ENCODE results near the gene PPP1R14D. TPM values are rescaled to one million over a fixed set of nuclear protein-coding genes. Genes with fewer than 3 reads are reported as not detected.
"Not testable (repeated sequence)": the region's sequence is repeated elsewhere in the genome, so short reads cannot be mapped to it uniquely, and the experiment has no call there.

PPP1R14D gene, protein sequence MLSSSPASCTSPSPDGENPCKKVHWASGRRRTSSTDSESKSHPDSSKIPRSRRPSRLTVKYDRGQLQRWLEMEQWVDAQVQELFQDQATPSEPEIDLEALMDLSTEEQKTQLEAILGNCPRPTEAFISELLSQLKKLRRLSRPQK
- not detected in 2 replicates for total RNA-seq (2014; rRNA removed; shearing (Covaris generic))

DNA sequence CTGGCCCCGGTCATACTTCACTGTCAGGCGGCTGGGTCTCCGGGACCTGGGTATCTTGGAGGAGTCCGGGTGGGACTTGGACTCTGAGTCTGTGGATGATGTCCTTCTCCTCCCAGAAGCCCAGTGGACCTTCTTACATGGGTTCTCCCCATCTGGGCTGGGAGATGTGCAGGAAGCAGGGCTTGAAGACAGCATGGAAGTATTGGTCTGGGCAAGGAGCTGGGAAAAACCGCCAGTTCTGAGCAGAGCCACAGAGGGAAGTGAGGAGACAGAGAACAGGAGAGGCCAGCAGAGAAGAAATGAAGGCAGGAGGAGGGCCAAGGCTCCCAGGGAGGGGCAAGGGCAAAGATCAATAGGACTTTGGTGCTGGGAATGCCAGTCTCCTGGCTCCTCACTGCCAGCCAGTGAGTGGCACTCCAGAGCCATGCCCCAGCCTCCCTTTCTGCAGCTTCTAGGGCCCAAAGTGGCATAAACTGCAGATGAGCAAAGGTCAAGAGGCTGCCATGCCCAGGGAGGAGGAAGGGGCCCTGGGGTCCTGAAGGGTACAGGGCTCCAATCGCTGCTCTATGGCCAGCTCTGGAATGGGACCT, at the start of gene PPP1R14D:
Gene PPP1R14D, minus strand, starts transcription at position 262 of the 590 bp plus-strand sequence. Its CDS starts 67 bp downstream, at position 195.
- no peak for DNase-seq (ENCODE audit: low spot score)
- in situ Hi-C loops (cut with HindIII; ENCODE audit: low sequenced_read_pairs), result no loop called here

DNA sequence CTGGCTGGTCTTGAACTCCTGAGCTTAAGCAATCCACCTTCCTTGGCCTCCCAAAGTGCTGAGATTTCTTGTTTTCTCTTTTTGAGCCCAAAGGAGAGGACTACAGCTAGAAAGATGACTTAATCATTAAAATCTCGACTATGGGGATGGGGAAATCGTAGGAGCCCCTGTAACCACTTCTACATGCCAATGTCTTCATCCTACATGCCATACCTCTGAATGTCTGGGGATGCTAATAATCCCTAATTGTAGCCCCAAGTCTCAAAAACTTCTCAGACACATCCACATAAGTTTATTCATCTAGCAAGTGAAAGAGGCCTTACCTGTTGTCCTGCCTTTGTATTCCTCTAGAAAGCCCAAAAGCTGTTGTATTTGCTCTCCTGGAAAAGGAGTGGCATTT, 49.2 kb upstream of the PPP1R14D start:
- no peak for DNase-seq (ENCODE audit: low spot score)
- in situ Hi-C loops (cut with HindIII; ENCODE audit: low sequenced_read_pairs), result no loop called here

DNA sequence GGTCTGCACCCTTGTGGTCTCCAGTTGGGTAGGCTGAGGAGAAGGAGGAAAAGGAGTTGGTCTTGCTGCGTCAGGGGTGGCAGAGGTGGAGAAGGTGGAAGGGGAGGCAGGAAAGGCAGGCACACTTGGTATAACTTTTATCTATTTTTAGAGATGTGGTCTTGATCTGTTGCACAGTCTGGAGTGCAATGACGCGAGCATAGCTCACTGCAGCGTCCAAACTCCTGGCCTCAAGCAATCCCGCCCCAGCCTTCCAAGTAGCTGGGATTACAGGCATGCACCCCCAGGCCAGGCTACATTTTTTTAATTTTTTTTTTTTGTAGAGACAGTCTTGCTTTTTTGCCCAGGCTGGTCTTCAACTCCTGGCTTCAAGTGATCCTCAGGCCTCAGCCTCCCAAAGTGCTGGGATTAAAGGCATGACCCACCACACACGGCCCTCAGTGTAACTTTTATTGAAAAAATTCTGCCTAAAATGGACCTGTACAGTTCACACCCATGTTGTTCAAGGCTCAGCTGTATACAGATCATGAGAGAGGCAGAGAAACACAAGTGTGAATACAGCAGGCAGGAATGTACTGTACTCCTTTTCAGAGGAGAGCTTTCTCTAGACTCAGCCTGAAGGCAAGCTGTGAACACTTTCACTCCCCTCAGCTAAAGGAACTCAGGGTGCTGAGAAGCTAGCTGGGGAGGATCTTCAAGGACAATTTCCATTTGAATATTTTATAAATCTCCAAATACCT, 47.7 kb upstream of the PPP1R14D start:
- DNase-seq (ENCODE audit: low spot score), result no peak
- in situ Hi-C loops (cut with HindIII; ENCODE audit: low sequenced_read_pairs), result no loop called here

DNA sequence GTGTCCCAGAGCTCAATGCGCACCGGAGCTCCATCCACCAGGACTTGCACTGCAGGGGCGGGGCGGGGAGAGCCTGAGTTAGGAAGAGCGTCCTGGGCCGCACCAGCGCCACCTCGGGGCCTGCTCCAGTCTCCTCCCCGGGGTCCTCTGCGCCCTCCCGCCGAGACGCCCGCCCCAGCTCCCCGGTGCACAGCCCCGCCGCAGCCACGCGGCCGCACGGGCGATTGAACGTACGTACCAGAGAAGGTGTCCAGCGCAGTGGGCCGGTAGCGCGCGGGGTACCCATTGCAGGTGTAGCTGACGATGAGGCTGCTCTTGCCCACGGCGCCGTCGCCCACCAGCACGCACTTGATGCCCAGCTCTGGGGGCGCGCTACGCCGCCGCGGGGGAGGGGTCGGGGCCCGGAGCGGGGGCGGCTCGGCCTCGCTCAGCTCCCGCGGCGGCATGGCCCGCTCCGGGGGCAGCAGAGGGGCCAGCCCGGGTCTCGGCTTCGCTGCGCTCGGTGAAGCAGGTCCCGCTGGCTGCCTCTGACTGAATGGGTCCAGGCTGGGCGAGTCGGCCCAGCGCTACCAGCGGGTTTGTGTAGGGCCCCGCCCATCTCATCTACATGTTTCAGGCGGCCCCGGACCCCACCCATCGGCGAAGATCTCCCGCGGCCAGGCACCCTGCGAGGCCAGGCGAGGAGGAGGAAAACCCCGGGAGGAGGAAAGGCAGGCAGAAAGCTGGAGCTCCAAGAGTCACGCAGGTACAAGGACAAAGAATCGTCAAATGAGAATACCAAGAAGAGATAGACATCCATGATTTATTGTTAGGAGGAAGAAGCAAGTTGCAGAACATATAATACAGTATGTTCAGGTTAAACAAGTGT, 45.4 kb upstream of the PPP1R14D start, which contains the start of gene RHOV:
Gene RHOV, minus strand, starts transcription at position 541 of the 868 bp plus-strand sequence. Its CDS starts 95 bp downstream, at position 446.
- peak; percentile 77 for DNase-seq (ENCODE audit: low spot score)
- in situ Hi-C loops (cut with HindIII; ENCODE audit: low sequenced_read_pairs), result no loop called here

DNA sequence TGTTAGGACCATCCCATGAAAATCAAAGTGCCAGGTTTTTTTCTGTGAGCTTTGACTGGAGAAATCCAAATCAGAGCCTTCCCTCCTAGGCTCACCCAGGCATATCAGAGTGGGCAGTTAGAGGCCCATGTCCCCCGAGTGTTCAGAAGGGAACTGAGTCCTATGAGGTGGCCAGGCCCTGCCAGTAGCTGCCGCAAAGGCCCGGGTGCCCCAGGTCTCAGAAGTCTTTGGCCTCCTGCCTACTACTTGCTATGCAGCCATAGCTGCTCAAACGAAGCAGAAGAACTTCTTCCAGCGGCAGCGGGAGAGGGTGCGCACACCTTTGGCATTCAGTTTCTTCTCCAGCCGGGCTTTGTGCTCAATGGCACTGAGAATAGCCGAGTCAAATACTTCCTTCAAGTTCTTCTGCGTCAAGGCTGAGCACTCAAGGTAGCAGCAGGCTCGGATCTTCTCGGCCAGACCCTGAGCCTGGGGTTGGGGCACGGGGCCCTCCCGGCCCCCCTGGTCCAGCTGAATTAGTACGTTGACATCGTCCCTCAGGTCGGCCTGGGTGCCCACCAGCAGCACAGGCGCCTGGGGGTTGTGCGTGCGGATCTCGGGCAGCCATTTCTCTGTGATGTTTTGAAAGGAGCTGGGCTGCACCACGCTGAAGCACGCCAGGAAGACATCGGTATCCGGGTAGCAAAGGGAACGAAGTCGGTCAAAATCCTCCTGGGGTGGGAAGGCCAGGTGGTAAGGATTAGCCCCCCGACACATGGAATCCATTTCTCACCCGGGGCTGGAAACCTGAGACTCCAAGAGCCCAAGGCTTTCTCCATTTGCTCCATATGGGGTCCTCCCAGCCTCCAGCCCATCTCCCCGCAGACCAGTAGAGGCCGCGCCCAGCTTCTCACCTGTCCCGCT, 44.5 kb upstream of the PPP1R14D start:
- DNase-seq (ENCODE audit: low spot score), result no peak
- in situ Hi-C loops (cut with HindIII; ENCODE audit: low sequenced_read_pairs), result no loop called here

DNA sequence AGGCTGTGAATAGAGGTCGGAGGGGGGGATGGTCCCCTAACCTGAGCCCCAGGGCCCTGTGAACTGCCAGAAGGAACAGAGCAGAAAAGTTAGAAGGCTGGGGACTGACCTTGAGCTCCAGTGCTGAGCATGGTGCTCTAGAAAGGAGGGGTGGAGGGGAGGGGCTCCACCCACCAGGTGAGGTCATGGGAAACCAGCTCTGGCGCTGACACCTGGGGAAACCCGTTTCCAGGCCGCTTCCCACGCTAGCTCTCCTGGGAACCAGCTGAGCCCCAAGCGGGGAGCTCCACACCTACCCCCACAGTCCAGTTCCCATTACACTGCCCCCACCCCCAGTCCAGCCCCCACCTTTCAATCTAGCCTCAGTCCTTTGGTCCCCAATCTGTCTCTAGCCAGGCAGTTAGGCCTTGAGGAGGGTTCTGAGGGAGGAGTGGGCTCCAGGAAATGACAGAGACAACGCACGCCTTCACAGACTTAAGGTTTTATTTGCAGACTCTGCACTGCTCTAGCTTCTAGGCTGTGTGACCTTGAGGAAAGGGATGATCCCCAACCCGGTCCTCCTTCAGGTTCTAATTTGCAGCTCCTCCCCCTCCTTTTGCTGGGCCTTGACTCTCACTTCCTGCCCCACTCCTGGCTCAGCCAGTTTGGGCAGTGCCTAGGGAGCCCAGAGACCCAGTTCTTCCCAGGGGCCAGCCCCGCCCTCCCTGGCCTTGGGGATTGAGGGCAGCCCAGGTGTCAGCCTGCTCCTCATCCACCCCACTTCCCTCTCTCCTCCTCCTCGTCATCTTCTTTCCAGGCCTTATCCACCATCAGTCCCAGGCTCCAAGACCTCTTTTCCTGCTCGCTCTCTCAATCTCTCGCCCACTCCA, 43.5 kb upstream of the PPP1R14D start:
- DNase-seq (ENCODE audit: low spot score), result no peak
- in situ Hi-C loops (cut with HindIII; ENCODE audit: low sequenced_read_pairs), result no loop called here

DNA sequence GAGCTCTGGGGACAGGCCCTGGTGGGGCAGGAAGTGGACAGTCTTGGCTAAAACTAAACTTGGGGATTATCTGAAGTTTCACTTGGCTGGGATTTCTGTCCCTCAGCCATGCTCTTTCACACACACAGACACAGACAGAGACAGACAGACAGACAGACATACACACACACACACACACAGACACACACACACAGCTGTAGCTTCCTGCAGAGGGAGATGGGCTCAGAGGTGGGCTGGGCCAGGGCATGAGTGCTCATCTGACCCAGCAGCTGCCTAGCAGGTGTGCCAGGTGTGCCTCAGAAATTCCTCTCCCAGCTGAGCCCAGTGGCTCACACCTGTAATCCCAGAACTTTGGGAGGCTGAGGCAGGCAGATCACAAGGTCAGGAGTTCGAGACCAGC, 42.2 kb upstream of the PPP1R14D start:
- in situ Hi-C loops (cut with HindIII; ENCODE audit: low sequenced_read_pairs), result no loop called here

DNA sequence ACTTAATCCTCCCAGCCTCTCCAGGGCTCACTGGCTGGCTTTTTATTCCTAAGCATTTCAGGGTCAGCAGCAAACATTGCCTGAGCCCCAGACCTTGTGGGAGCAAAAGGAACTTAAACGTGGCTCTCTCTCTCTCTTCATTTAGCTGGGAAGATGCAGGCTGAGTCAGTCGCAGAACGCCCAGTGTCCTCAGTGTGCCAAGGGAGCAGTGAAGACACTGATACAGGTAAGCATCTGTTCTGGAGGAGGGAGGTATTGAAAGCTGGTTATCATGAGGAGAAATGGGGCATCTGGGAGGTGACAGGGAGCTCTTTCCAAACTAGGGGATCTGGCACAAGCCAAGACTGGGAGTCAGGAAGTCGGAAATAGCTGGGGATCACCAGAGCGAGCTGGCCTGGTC, 41.2 kb upstream of the PPP1R14D start:
- in situ Hi-C loops (cut with HindIII; ENCODE audit: low sequenced_read_pairs), result no loop called here

More for the DNA sequence above, 42.2 kb upstream of the PPP1R14D start:
- no peak for DNase-seq (ENCODE audit: low spot score)

DNA sequence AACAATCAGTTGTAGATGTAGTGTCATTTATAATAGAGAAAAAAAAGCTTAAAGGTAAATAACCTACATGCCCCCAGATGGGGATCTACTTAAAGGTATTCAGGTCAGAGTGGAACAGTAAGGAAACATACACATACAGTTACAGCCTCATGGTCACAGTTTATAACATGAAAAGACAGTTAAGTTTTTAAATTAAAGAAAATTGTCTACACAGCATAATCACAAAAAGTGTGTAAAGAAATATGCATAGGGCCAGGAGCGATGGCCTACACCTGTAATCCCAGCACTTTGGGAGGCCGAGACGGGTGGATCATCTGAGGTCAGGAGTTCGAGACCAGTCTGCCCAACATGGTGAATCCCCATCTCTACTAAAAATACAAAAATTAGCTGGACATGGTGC, 38.7 kb upstream of the PPP1R14D start:
- no peak for DNase-seq (ENCODE audit: low spot score)
- in situ Hi-C loops (cut with HindIII; ENCODE audit: low sequenced_read_pairs), result no loop called here

More for the DNA sequence above, 41.2 kb upstream of the PPP1R14D start:
- no peak for DNase-seq (ENCODE audit: low spot score)

DNA sequence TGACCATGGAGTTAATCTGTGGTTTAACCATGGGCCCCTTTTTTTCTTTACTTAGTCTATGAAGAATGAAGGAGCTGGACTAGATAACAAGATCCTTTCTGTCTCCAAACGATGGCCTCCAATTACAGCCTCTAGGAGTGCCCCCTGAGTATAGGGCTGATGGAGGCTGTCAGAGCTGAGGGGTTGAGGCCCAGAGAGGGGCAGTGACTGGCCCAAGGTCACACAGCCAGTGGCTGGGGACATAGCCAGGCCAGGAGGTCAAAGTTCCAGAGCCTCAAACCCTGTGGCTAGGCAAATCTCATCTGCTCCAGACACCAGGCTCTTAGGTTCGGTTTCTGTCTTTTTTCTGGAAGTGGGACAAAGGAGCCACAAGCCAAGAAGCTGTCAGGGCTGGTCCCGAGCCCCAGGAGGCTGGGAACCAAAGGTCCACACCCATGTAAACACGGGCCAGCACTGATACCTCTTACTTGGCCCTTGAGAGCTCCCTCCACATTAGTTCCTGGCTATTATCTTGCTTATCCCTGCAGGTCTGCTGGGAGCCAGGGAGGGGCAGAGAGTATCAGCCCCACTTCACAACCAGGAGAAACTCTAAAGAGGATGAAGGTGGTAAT, 35.3 kb upstream of the PPP1R14D start:
- DNase-seq (ENCODE audit: low spot score), result no peak
- in situ Hi-C loops (cut with HindIII; ENCODE audit: low sequenced_read_pairs), result no loop called here

DNA sequence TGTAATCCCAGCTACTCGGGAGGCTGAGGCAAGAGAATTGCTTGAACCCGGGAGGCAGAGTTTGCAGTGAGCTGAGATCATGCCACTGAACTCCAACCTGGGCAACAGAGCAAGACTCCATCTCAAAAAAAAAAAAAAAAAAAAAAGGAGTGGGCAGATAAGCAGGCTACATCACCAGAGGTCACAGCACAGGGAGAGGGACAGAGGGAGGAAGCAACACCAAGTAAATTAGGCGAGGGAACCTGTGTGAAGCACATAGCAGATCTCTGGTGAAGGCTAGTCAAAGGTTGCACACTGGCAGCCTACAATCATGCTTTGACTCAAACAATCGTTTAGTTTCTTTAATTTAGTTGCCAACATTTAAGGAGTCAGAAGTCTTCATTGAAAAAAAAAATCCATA, 32.6 kb upstream of the PPP1R14D start:
- in situ Hi-C loops (cut with HindIII; ENCODE audit: low sequenced_read_pairs); DNase-seq (ENCODE audit: low spot score): not testable (repeated sequence)

DNA sequence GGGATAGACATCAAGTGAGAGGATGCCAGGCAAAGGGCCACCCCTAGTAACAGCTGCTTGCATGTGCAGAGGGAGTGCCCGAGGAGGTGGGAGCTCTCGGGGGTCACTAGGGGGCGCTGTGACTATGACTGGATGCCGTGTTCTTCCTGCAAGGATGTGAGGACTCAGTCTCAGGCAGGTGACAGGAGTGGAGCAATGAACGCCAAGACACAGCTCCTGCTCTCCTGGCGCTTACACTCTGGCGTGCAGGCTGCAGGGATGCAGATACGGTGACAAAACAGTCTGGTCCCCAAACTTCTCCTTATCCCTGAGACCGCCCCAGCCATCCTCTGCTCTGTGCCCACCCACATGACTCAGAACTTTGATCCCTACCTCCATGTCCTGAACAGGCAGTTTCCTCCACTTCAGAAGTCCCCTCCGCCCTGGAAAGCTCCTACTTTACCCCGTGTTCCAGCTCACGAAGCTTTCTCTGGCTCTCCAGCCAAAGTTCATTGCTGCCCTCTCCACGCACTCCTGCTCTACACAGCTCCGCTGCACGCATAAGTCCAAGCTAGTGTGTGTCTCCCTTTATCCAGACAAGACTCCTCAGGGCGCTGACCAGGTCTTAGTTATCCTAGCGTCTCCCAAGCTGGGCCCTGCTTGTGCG, 30.8 kb upstream of the PPP1R14D start:
- peak; percentile 75 for DNase-seq (ENCODE audit: low spot score)
- in situ Hi-C loops (cut with HindIII; ENCODE audit: low sequenced_read_pairs), result no loop called here

DNA sequence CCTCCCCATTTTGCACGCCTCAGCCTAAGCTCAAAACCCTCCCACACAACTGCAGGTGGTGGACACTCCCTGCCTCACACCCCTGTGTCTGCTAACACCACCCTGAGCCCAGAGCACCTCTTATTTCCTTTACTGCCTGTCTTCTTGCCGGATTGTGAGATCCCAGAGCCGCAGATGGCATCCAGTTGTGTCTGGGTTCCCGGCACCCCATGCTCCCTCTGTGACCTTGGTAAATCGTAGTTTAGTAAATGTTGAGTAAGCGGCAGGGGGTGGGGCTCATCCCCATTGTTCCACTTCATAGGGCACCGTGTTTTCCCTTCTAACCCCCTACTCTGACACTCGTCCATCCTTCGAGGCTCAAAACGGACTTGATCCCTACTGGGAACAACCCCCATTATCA, 30.2 kb upstream of the PPP1R14D start:
- no peak for DNase-seq (ENCODE audit: low spot score)
- in situ Hi-C loops (cut with HindIII; ENCODE audit: low sequenced_read_pairs), result no loop called here

DNA sequence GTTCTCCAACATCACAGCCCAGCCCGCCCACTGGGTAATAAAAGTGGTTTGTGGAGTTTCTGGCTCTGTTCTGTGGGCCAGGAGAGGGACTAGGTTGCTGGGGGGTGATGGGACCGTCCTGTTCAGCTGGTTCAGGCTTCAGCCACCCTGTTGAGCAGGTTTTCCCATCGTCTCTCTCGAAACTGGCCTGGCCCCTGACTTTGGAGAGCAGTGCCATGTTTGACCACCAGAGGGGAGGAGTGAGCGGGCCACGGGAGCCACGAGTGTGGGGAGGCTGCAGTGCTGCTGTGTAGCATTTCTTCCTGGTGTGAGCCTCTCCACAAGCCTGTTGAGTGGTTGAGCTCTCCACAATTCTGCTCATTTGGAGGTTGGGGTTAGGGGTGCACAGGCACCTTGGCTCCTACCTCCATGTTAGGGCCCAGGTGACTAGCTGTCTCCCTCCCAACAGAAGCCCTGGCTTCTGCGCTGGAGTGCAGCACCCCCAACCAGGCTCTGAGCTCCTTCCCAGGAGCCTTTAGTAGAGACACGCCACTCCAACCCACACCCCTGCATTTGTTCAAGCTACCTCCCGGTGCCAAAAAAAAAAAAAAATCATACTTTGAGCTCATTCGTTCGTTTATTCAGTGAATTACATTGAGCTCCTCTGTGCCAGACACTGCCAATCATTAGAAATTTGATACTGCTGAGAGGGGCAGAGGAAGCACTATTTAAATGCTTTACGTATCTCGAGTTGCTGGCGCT, 29.3 kb upstream of the PPP1R14D start:
- peak; percentile 70 for DNase-seq (ENCODE audit: low spot score)
- in situ Hi-C loops (cut with HindIII; ENCODE audit: low sequenced_read_pairs), result no loop called here

DNA sequence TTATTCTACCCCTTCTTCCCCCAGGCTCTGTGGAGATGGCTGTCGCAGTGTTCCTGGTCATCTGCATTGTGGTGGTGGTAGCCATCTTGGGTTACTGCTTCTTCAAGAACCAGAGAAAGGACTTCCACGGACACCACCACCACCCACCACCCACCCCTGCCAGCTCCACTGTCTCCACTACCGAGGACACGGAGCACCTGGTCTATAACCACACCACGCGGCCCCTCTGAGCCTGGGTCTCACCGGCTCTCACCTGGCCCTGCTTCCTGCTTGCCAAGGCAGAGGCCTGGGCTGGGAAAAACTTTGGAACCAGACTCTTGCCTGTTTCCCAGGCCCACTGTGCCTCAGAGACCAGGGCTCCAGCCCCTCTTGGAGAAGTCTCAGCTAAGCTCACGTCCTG, 28.2 kb upstream of the PPP1R14D start:
- no peak for DNase-seq (ENCODE audit: low spot score)
- in situ Hi-C loops (cut with HindIII; ENCODE audit: low sequenced_read_pairs), result no loop called here

DNA sequence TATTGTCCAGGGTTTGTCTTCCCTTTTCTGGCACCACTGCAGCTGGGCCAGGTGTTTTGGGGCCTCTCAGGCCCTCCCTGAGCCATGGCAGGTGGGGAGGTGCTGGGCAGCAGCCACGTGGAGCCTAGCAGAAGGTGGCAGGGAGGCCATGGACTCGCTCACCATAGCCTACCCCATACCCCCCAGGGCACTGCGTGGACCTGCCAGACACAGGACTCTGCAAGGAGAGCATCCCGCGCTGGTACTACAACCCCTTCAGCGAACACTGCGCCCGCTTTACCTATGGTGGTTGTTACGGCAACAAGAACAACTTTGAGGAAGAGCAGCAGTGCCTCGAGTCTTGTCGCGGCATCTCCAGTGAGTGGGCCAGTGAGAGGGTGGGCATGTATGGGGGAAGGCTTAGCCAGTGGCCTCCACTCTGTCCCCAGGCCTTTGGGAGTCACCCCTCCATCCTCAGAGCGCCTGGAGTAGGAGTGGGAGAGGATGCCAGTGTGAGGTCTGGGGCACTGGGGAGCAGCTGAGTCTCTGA, 27.3 kb upstream of the PPP1R14D start:
- in situ Hi-C loops (cut with HindIII; ENCODE audit: low sequenced_read_pairs), result no loop called here
- no peak for DNase-seq (ENCODE audit: low spot score)

All from G401 (cell line).